ENCODE measurements around the gene RPS6KA3.
"Not testable (repeated sequence)": the region's sequence is repeated elsewhere in the genome, so short reads cannot be mapped to it uniquely, and the experiment has no call there.

RPS6KA3 gene

DNA sequence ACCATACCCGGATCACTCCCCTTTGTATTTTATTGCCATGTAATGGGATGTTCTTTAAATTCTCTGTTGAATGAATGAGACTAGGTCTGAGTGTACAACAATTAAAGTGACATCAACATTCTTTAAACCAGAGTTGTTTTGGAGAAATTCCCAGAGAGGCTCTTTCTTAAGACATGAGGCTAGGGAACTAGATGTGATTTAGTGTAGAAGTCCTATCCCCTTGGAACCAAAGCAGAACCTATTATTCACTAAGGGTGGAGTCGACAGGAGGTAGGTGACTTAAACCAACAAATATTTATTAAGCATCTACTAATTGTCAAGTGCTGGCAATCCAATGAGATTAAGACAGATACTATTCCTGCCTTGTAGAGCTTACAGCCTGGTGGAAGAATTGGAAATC lies 126.7 kb downstream of the RPS6KA3 start:
- DNase-seq: no peak

DNA sequence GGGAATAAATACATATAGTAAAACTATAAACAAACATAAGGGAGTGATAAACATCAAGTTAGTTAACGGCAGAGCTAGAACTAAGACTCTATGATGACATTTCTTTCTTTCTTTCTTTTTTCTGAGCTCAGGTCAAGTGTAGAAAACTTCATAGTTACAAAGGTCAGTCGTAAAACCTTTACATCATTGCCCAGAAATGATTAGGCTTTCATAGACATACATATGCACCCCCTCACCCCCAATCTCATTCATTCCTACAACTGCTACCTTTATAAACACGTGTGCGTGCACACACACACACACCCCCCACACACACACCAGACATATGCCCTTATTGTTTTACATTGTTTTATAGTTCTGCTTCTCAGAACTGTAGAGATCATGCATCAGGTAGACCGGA lies 130.8 kb downstream of the RPS6KA3 start:
- no peak for DNase-seq

DNA sequence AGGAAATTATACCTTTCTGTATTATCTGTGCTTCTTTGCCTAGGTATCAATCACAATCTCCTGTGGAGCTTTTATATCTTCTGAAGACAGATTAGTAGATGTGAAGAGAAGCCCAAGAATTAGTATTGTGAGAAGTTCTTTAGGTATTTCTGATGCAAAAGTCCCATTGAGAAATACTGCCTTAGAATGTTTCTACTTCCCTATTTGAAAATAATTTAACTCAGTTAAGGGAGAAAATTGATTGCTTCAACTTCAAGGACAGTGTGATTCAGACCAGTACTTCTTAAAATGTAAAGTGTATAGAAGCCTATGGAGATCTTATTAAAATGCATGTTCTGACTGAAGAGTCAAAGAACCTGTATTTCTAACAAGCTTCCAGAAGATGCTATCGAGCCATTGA lies 134.0 kb downstream of the RPS6KA3 start:
- no peak for DNase-seq

DNA sequence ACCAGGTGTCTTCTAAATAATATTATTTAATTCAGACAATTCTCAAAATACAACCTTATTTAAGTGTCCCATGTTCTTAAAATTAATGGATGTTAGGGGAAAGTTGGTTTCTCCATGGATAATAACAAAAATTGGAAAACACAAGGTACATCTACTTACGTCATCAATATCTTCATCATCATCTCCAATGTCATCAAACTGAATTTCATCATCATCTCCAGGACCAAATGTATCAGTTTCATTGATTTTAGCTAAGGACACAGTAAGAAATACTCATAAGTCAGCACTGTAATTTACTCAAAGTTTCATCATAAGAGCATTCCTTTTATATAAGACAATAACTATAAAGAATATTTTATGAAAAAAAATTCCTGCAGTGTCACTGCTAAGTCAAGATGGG lies 136.4 kb downstream of the RPS6KA3 start:
- DNase-seq: no peak

DNA sequence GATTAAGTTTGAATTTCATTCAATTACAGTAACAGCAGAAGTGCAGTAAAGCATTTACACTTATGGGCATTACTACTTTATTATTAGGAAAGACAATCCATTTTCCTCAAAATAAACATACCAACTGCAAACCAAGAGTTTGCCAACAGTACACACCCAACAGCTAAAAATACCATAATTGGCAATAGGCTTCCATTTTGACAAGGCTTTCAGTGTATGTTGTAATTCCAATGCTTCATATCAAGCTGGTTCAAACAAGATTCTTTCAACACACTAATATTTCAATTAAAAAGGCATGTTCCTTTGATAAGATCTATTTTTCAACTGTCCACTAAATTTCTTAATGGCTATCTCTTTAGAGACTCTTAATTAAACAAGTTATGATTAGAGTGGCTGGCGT lies 137.2 kb downstream of the RPS6KA3 start:
- DNase-seq: no peak

DNA sequence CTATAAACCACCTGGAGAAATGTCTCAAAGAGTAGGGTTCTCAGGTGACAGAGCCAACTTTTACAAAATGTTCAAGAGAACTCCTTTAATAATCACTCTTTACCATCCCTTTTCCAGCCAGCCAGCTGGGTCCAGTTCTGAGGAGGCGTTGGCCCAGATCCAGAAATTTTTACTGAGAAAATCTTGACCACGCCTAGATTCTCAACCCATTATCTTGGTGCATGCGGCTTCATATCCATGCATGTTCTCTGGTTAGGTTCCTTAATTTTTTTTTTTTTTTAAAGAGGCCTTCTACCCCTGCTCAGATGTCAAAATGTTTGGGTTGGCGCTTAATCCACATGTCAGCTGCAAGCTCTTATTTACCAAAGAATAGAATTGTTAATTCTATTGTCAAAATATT lies 138.0 kb downstream of the RPS6KA3 start:
- no peak for DNase-seq

DNA sequence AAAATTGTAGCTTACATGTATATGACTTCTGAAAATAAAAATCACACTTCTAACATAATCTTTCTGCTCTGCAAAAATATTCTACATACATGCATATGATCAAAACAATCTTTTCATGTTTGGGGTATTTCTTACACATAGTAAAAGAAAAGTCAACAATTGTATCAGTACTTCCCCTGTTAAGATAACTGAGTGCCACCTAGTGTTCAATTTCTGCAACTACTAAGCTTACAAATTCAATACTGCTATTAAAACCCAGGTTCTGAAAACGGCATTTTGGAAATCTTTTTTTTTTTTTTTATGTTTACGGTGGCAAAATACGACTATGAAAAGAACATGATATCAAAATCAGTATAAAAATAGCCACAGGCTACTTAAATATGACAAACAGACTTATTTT lies 139.3 kb downstream of the RPS6KA3 start:
- DNase-seq: not testable (repeated sequence)

DNA sequence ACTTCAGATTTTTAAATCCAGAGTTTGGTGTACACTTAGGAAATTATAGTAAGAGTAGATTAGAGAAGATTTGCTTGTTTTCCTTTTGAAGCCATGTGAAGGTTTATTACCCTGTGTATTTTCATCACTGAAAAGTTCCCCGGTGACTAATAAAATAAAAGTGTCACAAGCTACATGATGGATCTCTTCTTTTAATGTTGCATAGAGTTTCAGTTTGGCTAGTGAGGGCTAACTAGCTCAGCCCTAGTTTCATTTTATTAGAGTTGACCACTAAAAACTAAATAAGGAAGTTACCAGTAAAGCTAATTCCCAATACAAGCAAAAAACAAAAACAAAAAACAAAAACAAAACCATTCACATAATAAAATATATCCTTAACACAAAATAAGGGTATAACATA lies 139.9 kb downstream of the RPS6KA3 start:
- DNase-seq: not testable (repeated sequence)

DNA sequence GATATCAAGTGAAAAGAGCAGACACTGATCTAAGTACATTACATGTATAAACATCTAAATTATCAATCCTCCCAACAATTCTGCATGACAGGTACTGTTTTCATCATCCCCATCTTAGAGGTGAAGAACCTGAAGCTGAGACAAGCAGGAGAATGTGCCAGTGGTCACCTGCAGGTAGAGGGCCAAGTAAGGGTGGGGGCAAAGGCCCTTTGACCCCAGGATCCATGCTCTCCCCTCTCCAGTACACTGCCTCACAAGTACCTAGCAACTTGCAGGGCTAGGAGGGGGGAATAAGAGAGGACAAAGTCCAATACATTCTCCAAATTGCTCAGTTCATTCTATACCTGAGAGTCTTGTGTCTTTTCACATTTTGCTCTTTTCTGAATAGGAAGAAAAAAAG lies 141.7 kb downstream of the RPS6KA3 start:
- DNase-seq: no peak

DNA sequence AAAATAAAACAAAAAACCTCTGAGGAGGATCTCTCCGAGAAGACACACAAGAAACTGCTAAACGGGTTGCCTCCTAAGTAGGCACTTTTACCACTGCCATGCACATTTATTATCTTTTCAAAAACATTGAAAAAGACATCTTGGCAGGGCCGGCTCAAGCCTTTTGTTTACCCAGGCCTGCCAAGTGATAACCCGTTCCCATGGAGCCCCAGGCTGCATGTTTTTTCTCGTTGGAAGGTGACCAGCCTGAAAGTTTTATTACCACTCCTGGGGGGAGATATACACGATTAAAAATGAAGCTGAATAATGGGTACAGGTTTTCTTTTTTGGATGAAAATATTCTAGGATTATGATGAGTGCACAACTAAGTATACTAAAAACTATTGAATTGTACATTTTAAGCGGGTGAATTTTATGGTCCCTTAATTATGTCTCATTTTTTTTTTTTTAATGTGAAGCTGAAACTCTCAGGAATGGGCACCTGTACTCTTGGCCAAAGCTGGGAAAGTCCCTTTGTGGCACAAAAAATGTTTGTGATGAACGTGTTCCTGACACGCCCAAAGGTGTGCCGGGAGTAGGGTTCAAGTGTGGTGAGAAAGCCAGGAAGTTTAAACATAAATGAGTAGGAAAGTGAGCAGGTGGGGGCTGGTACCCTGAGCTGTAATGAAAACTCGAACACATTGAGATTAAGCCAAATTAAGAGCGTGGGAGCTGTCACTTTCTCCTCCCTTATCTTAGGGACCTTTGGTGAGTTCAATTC lies 148.5 kb downstream of the RPS6KA3 start:
- DNase-seq: no peak

DNA sequence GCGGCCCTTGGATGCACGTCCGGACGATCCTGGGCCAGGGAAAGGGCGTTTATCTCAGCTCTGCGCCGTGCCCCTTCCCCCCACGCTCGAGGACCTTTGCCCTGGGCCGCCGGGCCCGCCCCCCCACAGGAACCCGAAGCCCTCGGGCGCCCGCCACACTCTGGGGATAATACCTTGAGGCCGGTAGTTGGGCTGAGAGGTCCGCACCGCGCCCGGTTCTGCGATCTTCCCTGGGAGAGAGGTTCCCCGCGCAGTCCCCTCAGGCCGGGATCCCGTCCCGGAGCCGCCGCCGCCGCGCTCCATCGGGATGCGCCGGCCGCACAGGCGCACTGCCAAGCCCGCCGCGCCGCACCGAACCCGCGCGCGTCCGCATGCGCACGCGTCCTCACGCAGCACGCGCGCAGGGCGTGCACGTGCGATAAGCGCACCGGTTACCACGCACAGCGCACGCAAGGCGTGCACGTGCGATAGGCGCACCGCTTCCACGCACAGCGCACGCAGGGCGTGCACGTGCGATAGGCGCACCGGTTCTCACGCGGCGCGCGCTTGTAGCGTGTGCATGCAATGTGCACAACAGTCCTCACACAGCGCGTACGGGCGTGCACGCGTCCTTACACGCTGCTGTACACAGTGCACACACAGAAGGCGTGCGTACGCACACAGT lies 150.0 kb downstream of the RPS6KA3 start, which contains the start of gene MAP7D2:
Gene MAP7D2, minus strand, starts transcription at position 331 of the 664 bp plus-strand sequence. Its CDS starts 28 bp downstream, at position 303.
- DNase-seq: no peak

DNA sequence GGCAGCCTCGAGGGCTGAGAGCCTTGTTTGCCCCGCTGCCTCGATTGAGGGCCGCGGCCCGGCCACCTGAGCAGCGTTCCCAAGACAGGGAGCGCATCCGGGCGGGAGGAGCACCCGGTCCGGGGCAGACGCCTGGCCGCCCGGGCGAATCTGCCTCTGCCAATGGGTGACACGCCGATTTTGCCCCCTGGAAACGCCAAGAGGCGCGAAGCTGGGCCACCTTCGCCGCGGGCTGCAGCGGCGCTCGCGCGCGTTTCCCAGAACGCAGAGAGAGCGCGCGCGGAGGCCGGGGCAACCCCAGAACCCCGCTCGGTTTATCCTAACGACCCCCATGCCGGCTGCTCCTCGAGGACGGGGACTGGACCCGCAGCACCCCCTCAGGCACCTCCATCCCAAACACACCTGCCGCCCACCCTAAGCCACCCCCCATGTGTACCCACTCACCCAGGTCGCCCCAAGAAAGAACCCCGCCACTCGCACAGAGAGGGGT lies 150.6 kb downstream of the RPS6KA3 start:
- DNase-seq: no peak

DNA sequence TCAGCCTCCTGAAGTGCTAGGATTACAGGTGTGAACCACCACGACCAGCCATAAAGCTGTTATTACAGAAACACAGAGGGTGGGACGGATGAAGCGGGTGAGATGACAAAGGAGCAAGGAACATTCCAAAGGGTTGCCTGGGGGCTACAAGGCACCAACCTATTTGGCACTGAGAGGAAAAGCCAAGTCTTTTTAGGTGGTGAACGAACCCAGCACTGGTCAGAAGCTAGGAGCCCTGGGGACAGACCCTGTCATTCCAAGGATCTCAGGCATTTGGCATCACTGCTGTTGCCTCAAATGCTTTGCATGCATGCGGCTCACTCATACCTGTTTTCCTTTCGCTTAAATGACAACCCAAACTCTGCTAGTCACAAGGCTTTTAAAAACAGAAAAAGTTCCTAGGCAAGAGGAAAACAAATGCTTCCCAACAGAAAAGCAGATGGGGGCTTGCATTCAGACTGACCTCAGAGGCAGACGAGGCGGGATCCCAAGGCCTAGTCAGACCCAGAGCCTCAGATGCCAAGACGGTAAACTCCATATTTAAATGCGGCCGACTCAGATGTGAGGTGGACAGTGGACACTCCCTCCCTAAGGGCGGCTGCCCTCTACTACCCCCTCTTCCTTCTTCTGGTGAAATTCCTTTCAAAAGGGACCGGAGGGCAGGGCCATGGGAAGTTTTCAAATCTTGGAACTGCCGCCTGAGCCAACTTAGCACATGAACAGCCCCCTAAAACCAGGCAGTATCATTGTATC lies 154.5 kb downstream of the RPS6KA3 start:
- DNase-seq: no peak

DNA sequence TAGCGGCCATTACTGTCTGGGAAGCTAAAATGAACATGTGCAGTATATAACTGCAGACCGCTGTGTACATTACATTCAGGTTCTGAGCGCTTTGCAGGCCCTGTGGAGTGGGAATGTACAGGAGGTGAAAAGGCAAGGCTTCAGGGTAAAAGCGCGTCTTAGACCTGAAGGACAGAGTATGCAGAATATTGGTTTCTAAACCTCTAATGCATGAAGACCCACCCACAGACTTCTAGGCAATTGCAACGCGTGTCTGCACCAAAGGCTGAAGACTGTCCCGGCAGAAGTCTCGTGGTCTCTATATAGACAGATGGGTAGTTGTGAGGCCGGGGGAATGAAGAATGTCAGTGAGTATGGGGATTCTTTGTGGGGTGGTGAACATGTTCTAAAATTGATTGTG lies 155.4 kb downstream of the RPS6KA3 start:
- DNase-seq: no peak

DNA sequence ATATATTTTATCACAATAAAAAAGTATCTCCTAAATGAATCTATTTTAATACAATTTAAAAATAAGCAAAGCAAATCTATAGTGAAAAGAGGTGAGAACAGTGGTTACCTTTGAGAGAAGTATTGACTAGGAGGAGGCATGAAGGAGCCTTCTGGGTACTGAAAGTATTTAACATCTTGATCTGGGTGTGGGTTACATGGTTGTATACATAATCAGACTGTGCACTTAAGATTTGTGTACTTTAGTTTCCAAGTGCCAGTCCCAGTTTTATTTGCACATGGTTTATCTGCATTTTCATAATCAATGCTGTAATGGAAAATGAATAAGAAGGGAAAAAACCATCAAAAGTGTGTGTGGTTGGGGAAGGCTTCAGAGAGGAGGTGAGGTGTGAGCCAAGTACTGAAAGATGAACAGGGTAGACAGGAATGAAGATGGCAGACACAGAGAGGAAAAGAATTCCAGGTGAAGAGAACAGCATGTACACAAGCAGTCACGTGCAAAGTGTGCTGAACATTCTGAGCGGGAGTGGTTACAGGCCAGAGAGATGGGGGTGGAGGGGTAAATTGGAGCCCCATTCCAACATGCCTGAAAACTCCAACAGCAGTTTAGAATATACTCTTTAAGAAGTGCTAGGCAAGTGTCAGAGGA lies 164.7 kb downstream of the RPS6KA3 start:
- DNase-seq: no peak
